ENCODE data around the gene COMP.

DNA sequence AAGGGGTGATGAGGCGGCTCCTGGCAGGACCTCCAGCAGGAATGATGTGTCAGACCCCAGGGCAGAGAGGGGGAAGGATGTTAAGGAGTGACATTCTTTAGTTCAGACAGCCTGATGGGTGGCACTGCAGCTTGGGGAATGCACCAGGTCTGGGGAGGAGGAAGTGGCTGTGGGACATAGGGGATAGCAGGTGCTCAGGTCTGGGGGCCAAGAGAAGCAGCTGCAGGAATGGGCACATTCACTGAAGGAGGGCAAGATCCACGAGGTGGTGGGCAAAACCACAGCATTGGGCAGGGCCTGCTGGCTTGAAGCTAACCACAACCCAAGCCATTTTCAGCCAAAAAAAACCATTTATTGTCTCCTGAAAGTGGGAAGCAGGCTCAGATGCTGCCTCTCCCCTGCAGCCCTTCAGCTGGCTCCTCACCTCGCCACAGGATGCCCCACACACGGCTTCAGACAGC is 26.5 kb downstream of the COMP start:
- TF ChIP-seq, protein P1, sequence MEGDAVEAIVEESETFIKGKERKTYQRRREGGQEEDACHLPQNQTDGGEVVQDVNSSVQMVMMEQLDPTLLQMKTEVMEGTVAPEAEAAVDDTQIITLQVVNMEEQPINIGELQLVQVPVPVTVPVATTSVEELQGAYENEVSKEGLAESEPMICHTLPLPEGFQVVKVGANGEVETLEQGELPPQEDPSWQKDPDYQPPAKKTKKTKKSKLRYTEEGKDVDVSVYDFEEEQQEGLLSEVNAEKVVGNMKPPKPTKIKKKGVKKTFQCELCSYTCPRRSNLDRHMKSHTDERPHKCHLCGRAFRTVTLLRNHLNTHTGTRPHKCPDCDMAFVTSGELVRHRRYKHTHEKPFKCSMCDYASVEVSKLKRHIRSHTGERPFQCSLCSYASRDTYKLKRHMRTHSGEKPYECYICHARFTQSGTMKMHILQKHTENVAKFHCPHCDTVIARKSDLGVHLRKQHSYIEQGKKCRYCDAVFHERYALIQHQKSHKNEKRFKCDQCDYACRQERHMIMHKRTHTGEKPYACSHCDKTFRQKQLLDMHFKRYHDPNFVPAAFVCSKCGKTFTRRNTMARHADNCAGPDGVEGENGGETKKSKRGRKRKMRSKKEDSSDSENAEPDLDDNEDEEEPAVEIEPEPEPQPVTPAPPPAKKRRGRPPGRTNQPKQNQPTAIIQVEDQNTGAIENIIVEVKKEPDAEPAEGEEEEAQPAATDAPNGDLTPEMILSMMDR (IDR thresholded peaks at IDR 0.05): no peak
- TF ChIP-seq TP53 (CRISPR knock-in tag; IDR thresholded peaks at IDR 0.05): no peak
- TF ChIP-seq, protein P2, sequence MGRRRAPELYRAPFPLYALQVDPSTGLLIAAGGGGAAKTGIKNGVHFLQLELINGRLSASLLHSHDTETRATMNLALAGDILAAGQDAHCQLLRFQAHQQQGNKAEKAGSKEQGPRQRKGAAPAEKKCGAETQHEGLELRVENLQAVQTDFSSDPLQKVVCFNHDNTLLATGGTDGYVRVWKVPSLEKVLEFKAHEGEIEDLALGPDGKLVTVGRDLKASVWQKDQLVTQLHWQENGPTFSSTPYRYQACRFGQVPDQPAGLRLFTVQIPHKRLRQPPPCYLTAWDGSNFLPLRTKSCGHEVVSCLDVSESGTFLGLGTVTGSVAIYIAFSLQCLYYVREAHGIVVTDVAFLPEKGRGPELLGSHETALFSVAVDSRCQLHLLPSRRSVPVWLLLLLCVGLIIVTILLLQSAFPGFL (CRISPR knock-in tag; IDR thresholded peaks at IDR 0.05; ENCODE audit: borderline replicate concordance): no peak
- TF ChIP-seq, protein P3, sequence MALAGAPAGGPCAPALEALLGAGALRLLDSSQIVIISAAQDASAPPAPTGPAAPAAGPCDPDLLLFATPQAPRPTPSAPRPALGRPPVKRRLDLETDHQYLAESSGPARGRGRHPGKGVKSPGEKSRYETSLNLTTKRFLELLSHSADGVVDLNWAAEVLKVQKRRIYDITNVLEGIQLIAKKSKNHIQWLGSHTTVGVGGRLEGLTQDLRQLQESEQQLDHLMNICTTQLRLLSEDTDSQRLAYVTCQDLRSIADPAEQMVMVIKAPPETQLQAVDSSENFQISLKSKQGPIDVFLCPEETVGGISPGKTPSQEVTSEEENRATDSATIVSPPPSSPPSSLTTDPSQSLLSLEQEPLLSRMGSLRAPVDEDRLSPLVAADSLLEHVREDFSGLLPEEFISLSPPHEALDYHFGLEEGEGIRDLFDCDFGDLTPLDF (CRISPR knock-in tag; IDR thresholded peaks at IDR 0.05): no peak
- TF ChIP-seq NFE2L1 (CRISPR knock-in tag; IDR thresholded peaks at IDR 0.05): no peak
- TF ChIP-seq, protein P4, sequence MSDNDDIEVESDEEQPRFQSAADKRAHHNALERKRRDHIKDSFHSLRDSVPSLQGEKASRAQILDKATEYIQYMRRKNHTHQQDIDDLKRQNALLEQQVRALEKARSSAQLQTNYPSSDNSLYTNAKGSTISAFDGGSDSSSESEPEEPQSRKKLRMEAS (CRISPR knock-in tag; IDR thresholded peaks at IDR 0.05): no peak
- TF ChIP-seq RORB (CRISPR knock-in tag; IDR thresholded peaks at IDR 0.05): no peak
- TF ChIP-seq, protein P5, sequence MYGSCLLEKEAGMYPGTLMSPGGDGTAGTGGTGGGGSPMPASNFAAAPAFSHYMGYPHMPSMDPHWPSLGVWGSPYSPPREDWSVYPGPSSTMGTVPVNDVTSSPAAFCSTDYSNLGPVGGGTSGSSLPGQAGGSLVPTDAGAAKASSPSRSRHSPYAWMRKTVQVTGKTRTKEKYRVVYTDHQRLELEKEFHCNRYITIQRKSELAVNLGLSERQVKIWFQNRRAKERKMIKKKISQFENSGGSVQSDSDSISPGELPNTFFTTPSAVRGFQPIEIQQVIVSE (CRISPR knock-in tag; IDR thresholded peaks at IDR 0.05; ENCODE audit: borderline replicate concordance): no peak
- TF ChIP-seq, protein P6, sequence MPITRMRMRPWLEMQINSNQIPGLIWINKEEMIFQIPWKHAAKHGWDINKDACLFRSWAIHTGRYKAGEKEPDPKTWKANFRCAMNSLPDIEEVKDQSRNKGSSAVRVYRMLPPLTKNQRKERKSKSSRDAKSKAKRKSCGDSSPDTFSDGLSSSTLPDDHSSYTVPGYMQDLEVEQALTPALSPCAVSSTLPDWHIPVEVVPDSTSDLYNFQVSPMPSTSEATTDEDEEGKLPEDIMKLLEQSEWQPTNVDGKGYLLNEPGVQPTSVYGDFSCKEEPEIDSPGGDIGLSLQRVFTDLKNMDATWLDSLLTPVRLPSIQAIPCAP (CRISPR knock-in tag; IDR thresholded peaks at IDR 0.05): no peak
- TF ChIP-seq, protein P7, sequence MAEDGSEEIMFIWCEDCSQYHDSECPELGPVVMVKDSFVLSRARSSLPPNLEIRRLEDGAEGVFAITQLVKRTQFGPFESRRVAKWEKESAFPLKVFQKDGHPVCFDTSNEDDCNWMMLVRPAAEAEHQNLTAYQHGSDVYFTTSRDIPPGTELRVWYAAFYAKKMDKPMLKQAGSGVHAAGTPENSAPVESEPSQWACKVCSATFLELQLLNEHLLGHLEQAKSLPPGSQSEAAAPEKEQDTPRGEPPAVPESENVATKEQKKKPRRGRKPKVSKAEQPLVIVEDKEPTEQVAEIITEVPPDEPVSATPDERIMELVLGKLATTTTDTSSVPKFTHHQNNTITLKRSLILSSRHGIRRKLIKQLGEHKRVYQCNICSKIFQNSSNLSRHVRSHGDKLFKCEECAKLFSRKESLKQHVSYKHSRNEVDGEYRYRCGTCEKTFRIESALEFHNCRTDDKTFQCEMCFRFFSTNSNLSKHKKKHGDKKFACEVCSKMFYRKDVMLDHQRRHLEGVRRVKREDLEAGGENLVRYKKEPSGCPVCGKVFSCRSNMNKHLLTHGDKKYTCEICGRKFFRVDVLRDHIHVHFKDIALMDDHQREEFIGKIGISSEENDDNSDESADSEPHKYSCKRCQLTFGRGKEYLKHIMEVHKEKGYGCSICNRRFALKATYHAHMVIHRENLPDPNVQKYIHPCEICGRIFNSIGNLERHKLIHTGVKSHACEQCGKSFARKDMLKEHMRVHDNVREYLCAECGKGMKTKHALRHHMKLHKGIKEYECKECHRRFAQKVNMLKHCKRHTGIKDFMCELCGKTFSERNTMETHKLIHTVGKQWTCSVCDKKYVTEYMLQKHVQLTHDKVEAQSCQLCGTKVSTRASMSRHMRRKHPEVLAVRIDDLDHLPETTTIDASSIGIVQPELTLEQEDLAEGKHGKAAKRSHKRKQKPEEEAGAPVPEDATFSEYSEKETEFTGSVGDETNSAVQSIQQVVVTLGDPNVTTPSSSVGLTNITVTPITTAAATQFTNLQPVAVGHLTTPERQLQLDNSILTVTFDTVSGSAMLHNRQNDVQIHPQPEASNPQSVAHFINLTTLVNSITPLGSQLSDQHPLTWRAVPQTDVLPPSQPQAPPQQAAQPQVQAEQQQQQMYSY (CRISPR knock-in tag; IDR thresholded peaks at IDR 0.05): no peak
- no peak for TF ChIP-seq GABPB1 (CRISPR knock-in tag; IDR thresholded peaks at IDR 0.05)
- TF ChIP-seq ATF1 (CRISPR knock-in tag; IDR thresholded peaks at IDR 0.05): no peak
- no peak for TF ChIP-seq NFYB (CRISPR knock-in tag; conservative IDR thresholded peaks at IDR 0.05; ENCODE audit: low read depth)
- TF ChIP-seq NR2C2 (CRISPR knock-in tag; IDR thresholded peaks at IDR 0.05): no peak

All from WTC11 (cell line).